ENCODE data around the gene GJA3. TPM values are rescaled to one million over a fixed set of nuclear protein-coding genes. Genes with fewer than 3 reads are reported as not detected.

GJA3 gene
- 0.93 to 1.2 TPM (median 1.1 TPM) in 5 replicates for total RNA-seq (2022; extraction: Qiagen RNA extraction; ENCODE audit: low read depth)

DNA sequence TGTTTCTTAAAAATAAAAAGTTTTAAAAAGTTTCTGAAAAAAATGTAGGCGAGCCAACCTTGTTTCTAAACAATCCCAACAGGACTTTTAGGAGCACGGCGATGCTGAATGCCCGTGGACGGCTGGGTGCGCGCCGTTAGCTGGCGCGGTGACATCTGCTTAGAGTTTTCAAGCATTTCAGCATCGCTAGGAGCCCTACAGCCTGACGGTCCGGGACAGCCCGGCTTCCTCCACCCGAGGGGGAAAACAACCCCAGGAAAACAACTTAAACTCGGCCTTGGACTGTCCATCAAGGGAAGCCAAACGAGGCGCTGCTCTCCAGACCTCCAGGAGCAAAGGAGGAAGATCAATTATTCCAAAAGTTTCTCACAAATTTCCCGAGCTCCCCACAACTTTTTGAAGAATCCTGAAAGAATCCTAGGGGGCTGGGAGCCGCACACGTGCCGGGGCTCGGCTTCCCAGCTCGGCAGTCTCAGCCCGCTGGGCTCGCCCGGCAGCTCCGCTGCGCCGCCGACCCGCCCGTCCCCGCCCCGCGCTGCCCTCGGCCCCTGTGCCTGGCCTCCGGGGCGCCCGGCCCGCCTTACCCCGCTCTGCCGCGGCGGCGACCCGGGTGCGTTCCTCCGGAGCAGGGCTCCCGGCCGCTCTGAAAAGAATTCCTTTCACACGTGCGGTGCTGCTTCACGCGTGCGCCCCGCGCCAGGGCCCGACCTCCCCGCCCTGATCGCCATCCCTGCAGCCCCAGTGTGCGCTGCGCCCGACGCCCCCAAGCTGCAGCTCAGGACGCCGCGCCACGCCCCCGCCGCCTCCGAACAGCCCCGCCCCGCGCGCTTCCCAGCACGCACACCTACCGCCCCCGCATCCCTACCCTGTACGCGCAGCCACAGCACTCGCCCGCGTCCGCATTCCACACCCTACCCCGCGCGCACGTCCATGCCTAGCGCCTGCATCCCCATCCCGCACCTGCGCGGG lies at the start of gene GJA3:
Gene GJA3 (minus strand): TSS at position 747 of the 969 bp plus-strand sequence. CDS start 17,764 bp downstream, outside the sequence.

DNA sequence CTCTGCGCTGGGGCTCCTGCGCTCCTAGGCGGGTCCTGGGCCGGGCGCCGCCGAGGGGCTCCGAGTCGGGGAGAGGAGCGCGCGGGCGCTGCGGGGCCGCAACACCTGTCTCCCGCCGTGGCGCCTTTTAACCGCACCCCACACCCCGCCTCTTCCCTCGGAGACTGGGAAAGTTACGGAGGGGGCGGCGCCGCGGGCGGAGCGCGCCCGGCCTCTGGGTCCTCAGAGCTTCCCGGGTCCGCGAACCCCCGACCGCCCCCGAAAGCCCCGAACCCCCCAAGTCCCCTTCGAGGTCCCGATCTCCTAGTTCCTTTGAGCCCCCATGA lies 31.9 kb upstream of the GJA3 start, which contains the start of gene GJB2:
Gene GJB2 (minus strand): TSS at position 103 of the 326 bp plus-strand sequence. CDS start 3,357 bp downstream, outside the sequence.

Other genes starting within 250 kb of the GJA3 start
- gene ZMYM2, start 202.3 kb downstream of the GJA3 start, total RNA-seq (2022; extraction: Qiagen RNA extraction; ENCODE audit: low read depth) = 17.7 to 25.7 TPM (median 23.0 TPM) in 5 replicates
- gene GJB2, start 31.9 kb upstream of the GJA3 start, total RNA-seq (2022; extraction: Qiagen RNA extraction; ENCODE audit: low read depth) = 0.85 to 1.2 TPM (median 1.1 TPM) in 5 replicates
- gene GJB6, start 71.3 kb upstream of the GJA3 start, total RNA-seq (2022; extraction: Qiagen RNA extraction; ENCODE audit: low read depth) = 0.05 TPM in 1 of 5 replicates, not detected in the others

Measured in A549 treated with DMSO at 1 μM for 4 hours (cell line).